HG03432 (cell line): ENCODE measurements around the gene PPP1R12B.
A peak's percentile ranks its signal among the peaks of the same experiment; 100 is the strongest.
"Not testable (repeated sequence)": the region's sequence is repeated elsewhere in the genome, so short reads cannot be mapped to it uniquely, and the experiment has no call there.

Experiments
- ATAC-seq: cut with Tn5 transposase; IDR thresholded peaks from one replicate; pipeline ENCODE4 v1.9.1; 2021; ENCODE audit warnings: mild to moderate bottlenecking, moderate library complexity; ENCODE audit not compliant: unreplicated experiment

PPP1R12B gene

GRCh38 chr1:202348005-202348508, 442 bp upstream of the PPP1R12B start:
- no peak for ATAC-seq

DNA sequence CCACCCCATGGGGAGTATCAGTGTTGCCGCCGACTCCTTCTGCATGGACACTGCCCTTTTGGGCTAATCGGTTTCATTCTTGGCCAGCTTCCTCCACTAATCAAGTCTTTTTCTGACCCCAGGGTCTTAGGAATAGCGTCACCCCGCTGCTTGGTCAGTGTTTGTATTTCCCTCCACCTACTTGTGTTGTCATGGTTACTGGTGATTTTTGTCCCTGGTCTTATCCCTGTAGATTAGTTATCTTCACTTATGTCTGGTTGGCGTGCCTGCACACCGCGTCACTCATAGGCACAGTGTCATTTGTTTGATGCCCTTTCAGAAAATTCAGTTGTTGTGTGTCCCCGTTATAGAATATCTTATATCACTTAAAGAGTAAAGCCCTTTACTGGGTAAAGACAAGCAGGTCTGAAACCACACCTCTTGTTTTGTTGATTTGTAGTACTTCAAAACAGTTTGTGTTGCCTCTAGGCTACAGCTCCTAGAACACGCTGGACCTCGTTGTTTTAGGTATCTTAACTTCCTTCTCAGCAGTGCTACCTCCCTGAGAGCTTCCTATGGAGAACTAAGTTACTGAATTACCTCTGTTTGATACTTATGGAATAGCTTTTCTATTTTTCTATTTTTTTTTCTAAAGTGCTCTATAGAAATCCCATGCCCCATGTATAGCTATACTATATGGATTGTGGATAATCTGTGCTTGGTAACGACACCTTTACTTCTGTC, 868 bp downstream of the PPP1R12B start:
- ATAC-seq: peak; percentile 3

- no peak for ATAC-seq
Measured at GRCh38 chr1:202351725-202352124, 3.2 kb downstream of the PPP1R12B start.

- not testable (repeated sequence) for ATAC-seq
Measured at GRCh38 chr1:202352583-202353197, 4.2 kb downstream of the PPP1R12B start.

- no peak for ATAC-seq
Measured at GRCh38 chr1:202355944-202356553, 7.5 kb downstream of the PPP1R12B start.

DNA sequence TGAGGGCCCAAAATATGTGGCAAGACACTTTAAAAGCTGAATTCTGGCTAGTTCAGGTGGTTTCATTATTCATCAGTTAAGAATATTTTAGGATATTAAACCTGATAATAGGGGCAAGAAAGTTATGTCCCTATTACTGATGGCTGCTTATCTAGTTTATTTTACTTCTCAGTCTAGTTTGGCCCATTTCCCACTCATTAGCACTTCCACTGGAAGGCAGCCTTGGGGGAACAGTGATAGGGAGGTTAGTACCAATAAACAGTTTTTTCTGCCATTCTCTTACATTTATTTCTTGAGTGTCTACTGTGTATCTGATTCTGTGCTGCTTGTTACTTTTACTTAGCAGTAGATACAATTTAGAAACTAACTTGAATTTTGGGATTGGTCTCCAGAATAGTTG, 9.0 kb downstream of the PPP1R12B start:
- ATAC-seq: no peak

DNA sequence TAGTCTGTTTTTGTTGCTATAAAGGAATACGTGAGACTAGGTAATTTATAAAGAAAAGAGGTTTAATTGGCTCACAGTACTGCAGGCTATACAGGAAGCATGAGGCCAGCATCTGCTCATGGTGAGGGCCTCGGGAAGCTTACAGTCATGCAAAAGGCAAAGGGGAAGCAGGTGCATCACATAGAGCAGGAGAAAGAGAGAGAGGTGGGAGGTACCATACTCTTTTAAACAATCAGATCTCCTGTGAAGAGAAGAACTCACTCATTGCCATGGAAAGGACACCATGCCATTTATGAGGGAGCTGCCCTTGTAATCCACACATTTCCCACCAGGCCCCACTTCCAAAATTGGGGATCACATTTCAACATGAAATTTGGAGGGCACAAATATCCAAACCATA, 12.7 kb downstream of the PPP1R12B start:
- ATAC-seq: no peak

- no peak for ATAC-seq
Measured at GRCh38 chr1:202361701-202362100, 13.2 kb downstream of the PPP1R12B start.

DNA sequence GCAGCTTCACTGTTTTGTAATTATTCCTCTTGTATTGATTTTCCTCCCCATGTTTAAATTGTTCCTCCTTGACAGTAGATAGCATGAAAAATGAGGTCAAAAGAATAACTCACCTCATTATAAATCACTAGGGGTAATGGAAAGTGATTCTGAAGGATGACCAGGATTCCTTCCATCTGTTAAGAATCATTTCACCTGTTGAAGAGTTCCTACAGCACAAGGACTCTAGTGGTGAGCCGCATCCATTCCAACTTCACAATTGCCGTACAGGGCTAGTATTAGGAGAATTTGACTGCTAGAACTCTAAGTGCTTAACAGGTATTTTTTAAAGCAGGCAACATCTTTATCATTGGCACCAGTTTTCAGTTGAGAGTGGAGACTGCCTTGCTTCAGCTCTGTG, 13.7 kb downstream of the PPP1R12B start:
- ATAC-seq: no peak

GRCh38 chr1:202365092-202365815, 16.8 kb downstream of the PPP1R12B start:
- ATAC-seq: no peak

DNA sequence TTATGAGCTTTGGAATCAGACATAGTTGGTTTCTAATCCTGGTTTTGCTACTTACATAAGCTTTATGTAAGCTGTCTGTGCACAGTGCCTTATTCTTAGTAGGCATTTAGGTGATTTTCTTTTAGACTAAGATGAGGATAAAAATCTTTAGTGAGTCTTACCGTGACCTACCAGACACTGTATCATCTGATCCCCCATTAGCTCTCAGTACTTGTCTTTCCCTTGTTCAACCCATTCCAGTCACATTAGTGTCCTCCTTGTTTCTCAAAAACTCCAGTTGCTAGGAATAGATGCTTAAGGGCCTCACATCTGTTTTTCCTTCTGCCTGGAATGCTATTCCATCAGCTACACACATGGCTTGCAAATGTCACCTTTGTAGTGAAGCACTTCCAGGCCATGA, 18.8 kb downstream of the PPP1R12B start:
- no peak for ATAC-seq

DNA sequence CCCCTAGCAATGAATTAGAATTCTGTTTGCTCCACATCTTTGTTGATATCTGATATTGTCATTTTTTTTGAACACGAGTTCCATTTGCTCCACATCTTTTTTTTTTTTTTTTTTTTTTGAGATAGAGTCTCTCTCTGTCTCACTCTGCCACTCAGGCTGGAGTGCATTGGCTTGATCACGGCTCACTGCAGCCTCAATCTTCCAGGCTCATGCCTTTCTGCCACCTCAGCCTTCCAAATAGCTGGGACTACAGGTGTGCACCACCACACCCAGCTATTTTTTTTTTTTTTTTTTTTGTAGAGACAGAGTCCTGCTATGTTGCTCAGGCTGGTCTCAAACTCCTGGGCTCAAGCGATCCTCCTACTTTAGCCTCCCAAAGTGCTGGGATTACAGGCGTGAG, 22.4 kb downstream of the PPP1R12B start:
- not testable (repeated sequence) for ATAC-seq

GRCh38 chr1:202374099-202374498, 25.6 kb downstream of the PPP1R12B start:
- ATAC-seq: no peak

DNA sequence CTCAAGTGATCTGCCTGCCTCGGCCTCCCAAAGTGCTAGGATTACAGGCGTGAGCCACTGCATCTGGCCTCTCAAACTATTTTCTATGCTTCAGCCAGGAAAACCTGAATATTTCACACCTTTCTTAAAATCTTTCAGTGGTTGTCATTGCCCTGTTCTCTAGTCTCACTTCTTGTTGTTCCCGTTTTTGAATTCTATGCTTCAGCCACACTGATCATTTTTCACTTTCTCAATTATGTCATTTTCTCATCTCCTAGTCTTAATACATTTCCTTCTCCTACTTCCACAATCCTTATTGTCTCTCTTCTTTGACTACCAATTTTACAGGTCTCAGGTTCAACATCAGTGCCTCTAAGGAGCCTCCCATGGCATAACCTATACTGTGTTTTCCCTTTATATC, 26.7 kb downstream of the PPP1R12B start:
- ATAC-seq: not testable (repeated sequence)

GRCh38 chr1:202376247-202376646, 27.7 kb downstream of the PPP1R12B start:
- ATAC-seq: no peak

- not testable (repeated sequence) for ATAC-seq
Measured at GRCh38 chr1:202379884-202380529, 31.5 kb downstream of the PPP1R12B start.

- ATAC-seq: not testable (repeated sequence)
Measured at GRCh38 chr1:202380535-202380934, 32.0 kb downstream of the PPP1R12B start.

- not testable (repeated sequence) for ATAC-seq
Measured at GRCh38 chr1:202381867-202382266, 33.4 kb downstream of the PPP1R12B start.

GRCh38 chr1:202395831-202396230, 47.3 kb downstream of the PPP1R12B start:
- ATAC-seq: not testable (repeated sequence)

DNA sequence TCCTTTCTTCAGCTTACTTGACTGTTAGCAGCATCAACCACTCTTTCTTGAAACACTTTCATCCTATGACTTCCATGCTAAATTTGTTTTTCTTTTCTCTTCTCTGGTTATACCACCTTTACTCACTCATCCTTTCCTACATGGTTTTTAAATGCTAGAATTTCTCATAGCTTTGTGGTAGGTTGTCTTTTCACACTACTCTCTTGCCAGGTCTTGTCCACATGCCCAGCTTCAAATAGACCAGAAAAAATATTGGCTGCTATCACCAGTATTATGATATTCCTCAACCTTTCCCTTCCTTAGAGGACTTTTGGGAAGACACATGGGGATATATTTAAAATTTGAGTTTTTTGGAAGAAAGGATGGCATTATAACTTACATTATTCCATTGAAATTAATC, 48.8 kb downstream of the PPP1R12B start:
- ATAC-seq: no peak

DNA sequence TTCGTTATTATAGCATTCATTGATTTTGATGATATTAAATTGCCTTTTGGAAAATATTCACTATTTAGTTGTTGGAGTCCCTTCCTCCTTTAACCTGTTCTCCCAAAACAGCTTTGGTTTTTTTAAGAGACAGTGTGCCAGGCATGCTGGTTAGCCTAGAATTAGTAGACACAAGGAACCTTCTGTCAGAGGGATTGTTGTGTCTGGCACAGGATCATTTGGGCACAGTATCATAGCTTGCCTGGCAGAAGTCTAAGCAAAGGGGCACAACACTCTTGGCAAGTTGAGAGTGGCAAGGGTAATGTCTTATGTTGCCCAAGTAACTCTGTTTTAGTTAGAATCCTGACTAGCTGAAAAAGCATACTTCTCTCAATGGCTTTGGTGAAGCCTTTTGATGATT, 49.9 kb downstream of the PPP1R12B start:
- not testable (repeated sequence) for ATAC-seq
